HG02852 (cell line): ENCODE measurements around the gene HIGD1A.
"Not testable (repeated sequence)": the region's sequence is repeated elsewhere in the genome, so short reads cannot be mapped to it uniquely, and the experiment has no call there.

Experiments
- ATAC-seq: cut with Tn5 transposase; IDR thresholded peaks from one replicate; pipeline ENCODE4 v1.9.1; 2021; ENCODE audit warnings: mild to moderate bottlenecking, moderate library complexity; ENCODE audit not compliant: unreplicated experiment

HIGD1A gene

GRCh38 chr3:42829628-42830436 is 25.5 kb upstream of the HIGD1A start:
- no peak for ATAC-seq

DNA sequence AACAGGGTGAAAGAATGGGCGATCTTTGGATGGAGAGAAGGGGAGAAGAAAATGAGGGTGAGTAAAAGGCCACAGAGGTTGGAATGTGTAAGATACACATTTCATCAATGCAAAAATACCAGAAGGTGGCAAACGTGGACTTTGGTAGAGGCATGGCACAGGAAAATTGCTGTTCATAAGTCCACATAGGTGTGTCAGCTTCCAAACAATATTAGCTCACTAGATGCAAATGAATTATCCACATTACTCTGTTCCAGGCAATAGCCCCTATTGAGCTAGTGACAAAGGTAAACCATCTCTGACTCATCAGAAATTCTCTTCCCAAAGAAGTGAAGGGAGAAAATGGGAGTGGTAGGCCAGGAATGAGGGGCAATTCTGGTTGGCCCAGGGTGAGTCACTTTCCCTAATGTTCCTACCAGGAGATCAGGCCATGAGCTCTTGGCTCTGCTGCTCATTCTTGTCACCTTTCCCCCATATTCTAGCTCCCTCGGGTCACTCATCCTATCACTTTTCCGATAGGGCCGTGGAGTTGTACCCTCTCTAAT is 24.9 kb upstream of the HIGD1A start:
- no peak for ATAC-seq

GRCh38 chr3:42827654-42828053 is 23.4 kb upstream of the HIGD1A start:
- ATAC-seq, result no peak

DNA sequence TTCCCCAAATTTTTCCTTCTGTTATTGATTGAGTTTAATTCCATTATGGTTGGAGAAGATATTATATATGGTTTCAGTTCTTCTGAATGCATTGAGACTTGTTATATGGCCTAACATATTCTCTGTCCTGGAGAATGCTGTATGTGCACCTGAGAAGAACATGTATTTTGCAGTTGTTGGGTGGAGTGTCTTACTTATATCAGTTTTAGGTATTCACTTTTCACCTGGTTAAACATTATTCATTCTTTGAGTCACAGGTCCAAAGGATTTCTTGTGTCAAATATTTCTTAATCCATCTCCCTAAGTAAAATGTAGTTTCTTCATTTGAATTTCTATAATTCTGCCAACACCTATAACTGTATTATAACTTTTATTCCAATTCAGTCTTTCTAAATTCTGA is 22.7 kb upstream of the HIGD1A start:
- ATAC-seq, result no peak

GRCh38 chr3:42826141-42826540 is 21.9 kb upstream of the HIGD1A start:
- ATAC-seq, result no peak

DNA sequence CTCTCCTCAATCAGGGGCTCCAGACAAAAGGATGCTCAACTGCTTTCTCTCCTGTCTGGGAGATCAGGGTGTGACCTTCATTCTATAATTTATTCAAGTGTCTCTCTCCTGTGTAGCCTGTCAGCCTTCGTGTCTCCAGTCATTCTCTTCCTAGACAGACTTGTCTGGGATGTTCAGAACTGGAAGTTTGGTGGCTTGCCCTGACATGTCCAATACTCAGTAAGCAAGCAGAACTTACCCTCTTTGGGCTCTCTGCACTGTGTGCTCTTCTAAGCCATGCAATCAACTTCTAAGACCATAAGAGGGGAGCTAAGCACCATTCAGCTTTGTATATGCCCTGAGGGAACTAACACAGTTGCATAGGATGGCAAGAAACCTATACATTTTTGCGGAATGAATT is 19.1 kb upstream of the HIGD1A start:
- no peak for ATAC-seq

GRCh38 chr3:42822828-42823227 is 18.5 kb upstream of the HIGD1A start:
- ATAC-seq, result no peak

GRCh38 chr3:42820746-42821051 is 16.4 kb upstream of the HIGD1A start:
- no peak for ATAC-seq

DNA sequence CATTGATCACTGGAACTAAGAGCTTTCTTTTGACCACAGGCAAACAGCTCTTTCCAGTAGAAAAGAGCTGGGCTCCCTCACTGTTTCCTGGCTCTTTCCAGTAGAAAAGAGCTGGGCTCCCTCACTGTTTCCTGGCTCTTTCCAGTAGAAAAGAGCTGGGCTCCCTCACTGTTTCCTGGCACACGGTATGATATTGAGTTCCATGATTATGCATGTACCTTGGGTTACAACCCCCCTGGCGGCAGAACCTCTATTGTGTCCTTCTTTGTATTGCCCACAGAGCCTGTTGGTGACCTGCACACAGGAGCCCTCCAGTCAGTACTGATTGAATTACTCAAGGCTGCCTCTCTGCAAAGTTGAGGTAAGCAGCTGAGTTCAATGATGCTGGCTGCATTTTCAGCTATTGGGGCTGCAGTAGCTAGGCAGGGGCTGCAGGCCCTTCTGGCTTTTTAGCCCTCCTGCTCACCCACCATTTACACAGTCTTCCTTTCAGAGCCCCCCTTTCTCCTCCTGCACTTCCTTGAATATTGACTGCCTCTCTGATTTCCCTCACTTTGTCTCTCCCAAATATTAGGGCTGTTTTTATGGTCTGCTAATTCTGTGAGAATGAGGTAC is 15.2 kb upstream of the HIGD1A start:
- ATAC-seq, result no peak

- ATAC-seq, result no peak
These were observed 11.5 kb upstream of the HIGD1A start for GRCh38 chr3:42815826-42816225.

DNA sequence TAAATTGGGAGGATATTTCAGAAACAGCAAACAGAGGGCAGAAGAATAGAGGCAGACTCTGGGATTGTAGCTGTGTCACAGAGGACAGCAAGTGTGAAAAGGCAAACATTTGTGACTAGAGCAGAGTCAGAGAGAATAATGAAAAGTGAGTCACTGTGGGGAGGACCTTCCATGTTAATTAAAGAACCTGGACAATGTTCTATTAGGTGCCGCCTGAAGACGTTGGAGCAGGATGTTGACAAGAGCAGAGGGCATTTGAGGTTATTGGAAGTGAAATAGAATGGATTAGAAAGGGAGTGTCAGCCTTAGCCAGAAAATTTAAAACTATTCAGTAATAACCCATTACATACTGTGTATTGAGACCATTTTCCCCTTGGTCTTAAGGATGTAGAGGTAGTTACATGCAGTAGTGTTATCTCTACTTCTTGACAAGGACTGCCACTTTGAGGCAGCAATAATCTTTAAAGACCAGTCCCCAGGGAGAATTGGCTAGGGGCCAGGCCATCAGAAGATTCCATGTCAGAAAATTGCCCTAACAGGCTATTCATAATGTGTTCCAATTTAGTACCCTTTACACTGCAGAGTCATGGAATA is 10.7 kb upstream of the HIGD1A start:
- no peak for ATAC-seq

- ATAC-seq, result no peak
These were observed 10.0 kb upstream of the HIGD1A start for GRCh38 chr3:42814246-42814645.

DNA sequence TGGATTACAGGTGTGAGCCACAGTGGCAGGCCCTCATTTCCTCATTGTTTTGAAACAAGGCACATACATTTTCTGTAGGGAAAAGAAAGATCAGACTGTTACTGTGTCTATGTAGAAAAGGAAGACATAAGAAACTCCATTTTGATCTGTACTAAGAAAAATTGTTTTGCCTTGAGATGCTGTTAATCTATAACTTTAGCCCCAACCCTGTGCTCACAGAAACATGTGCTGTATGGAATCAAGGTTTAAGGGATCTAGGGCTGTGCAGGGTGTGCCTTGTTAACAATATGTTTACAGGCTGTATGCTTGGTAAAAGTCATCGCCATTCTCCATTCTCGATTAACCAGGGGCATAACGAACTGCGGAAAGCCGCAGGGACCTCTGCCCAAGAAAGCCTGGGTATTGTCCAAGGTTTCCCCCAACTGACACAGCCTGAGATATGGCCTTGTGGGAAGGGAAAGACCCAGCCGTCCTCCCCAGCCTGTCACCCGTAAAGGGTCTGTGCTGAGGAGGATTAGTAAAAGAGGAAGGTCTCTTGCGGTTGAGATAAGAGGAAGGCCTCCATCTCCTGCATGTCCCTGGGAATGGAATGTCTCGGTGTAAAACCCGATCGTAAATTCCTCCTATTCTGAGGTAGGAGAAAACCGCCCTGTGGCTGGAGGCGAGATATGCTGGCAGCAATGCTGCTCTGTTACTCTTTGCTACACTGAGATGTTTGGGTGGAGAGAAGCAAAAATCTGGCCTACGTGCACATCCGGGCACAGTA is 7.0 kb upstream of the HIGD1A start:
- not testable (repeated sequence) for ATAC-seq

- not testable (repeated sequence) for ATAC-seq
These were observed 6.4 kb upstream of the HIGD1A start for GRCh38 chr3:42810706-42811105.

DNA sequence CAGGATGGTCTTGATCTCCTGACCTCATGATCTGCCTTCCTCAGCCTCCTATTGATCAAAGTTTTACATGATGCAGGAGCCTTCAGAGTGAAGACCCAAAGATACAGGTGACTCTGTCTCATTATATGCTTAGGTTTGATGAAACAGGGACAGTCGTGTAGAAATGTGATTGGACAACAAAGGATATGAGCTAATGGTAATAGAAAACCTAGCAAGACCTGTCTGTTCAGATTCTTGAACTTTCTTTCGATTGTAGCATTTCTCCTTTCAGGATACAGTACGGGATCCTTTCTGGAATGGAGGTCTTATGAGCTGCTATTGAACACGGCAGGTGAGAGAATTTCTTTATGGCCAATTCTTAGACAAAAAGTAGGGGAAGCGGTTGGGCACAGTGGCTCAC is 4.9 kb upstream of the HIGD1A start, which contains the start of gene ACKR2:
Gene ACKR2 (plus strand): TSS at position 244 of the 400 bp plus-strand sequence. CDS start 55,058 bp downstream, outside the sequence.
- ATAC-seq, result no peak

DNA sequence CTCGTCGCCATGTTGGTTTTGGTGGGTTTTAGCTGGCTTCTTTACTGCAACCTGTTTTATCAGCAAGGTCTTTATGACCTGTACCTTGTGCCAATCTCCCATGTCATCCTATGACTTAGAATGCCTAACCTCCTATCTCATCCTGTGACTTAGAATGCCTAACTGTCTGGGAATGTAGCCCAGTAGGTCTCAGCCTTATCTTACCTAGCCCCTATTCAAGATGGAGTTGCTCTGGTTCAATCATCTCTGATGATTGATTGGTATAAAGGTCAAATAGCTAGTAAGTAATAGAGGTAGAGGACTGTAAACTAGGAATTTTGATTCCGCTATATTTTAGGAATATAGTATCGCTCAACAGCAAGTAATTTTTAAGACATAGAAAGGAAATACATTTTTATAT is 3.6 kb upstream of the HIGD1A start:
- no peak for ATAC-seq

DNA sequence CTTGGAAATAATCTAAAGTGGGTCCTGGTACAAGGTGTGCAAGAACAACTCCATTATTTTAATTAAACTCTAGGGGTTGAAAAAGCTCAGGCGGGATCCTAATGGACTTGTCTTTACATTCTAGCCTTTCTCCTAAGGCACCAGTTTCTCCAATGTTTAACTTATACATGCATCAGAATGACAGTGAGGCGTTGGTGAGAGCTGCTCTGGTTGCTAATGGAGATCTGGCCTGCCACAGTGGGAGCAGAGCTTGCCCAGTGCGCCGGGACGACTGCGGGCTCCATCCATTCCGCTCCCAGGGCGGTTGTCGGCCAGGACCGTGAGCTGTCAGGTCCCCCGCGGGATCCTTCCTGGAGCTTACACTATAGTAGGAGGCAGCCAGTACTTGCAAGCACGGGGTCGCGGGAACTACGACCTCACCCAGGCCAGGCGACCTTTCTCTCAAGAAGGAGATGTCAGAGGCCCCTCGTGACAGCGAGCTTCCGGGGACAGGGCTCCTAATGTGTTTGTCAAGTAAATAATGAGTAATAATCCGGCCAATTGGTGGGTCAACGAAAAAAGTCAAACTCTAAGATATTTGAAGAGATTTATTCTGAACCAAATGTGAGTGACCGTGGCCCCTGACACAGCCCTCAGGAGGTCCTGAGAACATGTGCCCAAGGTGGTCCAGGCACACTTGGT is 991 bp upstream of the HIGD1A start:
- no peak for ATAC-seq

DNA sequence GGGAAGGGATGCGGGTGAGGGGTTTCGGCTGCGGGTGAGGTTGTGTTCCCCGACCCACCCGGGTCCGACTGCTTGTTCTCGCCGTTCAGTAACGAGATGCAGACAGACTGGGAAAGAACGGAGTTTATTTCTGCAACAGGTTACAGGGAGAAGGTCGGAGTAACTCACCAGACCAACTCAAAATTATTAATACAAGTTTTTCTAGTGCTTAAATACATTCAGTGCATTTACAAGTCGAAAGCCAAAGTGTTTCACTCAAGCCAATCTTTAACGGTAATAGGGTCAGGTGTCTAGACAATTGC is 492 bp upstream of the HIGD1A start:
- peak; percentile 21 for ATAC-seq

GRCh38 chr3:42803414-42804105 is 730 bp downstream of the HIGD1A start:
- peak; percentile 25 for ATAC-seq

- no peak for ATAC-seq
These were observed 1.3 kb downstream of the HIGD1A start for GRCh38 chr3:42802876-42803413.
